K562 (cell line): ENCODE data around the gene FLT1. TPM values are rescaled to one million over a fixed set of nuclear protein-coding genes. Genes with fewer than 3 reads are reported as not detected.

Experiments
- ATAC-seq: fragments of 200-7000 bp; cut with Tn5 transposase; 3 replicates; pipeline ENCODE4 v1.9.1; 2020; ENCODE audit warnings: moderate library complexity
- BruUV-seq: library from RNA; stranded (reverse); fragments of 400-500 nt; replicated peaks from 2 replicates; lab custom pipeline; 2021; lab: Mats Ljungman, UMichigan
- CTCF ChIA-PET: fragments of 300-600 bp; formaldehyde crosslinking; extraction: SDS; loops from one replicate; lab custom pipeline; 2021; ENCODE audit warnings: low intra/inter-chr PET ratio; lab: Yijun Ruan, JAX
- POLR2A ChIA-PET: fragments of 300-600, 350-650 bp; sonication (Branson Sonifier 250); formaldehyde crosslinking; extraction: SDS; loops from one replicate; lab custom pipeline; 2021; ENCODE audit warnings: antibody characterized with exemption, inconsistent platforms; lab: Yijun Ruan, JAX
- DNase-seq, 4 experiments: peaks; one replicate each; pipeline versions ENCODE4 v3.0.0 to v3.0.0-alpha.2; 2011 to 2018; ENCODE audit warnings: low spot score in 3 of 4, mixed read lengths in 3 of 4; ENCODE audit errors: extremely low read depth in 1 of 4
- FAIRE-seq: peaks from 2 replicates; lab custom pipeline; 2011; peaks lifted over from hg19 to GRCh38; lab: Jason Lieb, UNC
- H2AFZ ChIP-seq: 2 replicates; pipeline ENCODE4 v1.6.0; 2011; ENCODE audit warnings: low read depth, low read length, control low read depth, inconsistent platforms
- H3K27ac ChIP-seq: fragments of 200-600 bp; 3 replicates; pipeline ENCODE4 v1.8.0; 2011; ENCODE audit warnings: low read depth, mild to moderate bottlenecking, control low read depth, inconsistent platforms, low read length, moderate library complexity, mixed read lengths; ENCODE audit errors: extremely low read depth
- H3K27me3 ChIP-seq, 2 experiments: fragments of 300-600 bp in 1 of 2; 2 replicates in 1 of 2; 3 replicates in 1 of 2; pipeline versions ENCODE4 v1.6.0 to v1.8.0; 2011; ENCODE audit warnings: inconsistent platforms in 2 of 2, low read length in 2 of 2, mild to moderate bottlenecking in 1 of 2, mixed read lengths in 1 of 2, moderate library complexity in 1 of 2; ENCODE audit not compliant: control insufficient read depth in 2 of 2, insufficient read depth in 2 of 2
- H3K36me3 ChIP-seq: fragments of 300-600 bp; 3 replicates; pipeline ENCODE4 v1.8.0; 2011; ENCODE audit warnings: mild to moderate bottlenecking, low read length, inconsistent platforms; ENCODE audit not compliant: control insufficient read depth, insufficient read depth
- H3K4me1 ChIP-seq, 2 experiments: fragments of 200-600 bp in 1 of 2; replicated peaks in 1 of 2; 2 replicates in 1 of 2; 3 replicates in 1 of 2; pipeline versions ENCODE4 v1.5.1 to v1.8.0; 2011; ENCODE audit warnings: inconsistent platforms in 2 of 2, low read length in 2 of 2, mild to moderate bottlenecking in 1 of 2, mixed read lengths in 1 of 2, moderate library complexity in 1 of 2; ENCODE audit not compliant: control insufficient read depth in 2 of 2, insufficient read depth in 2 of 2
- H3K4me2 ChIP-seq: 2 replicates; pipeline ENCODE4 v1.6.1; 2011; ENCODE audit warnings: low read length, control low read depth, inconsistent platforms, mixed read lengths; ENCODE audit not compliant: insufficient read depth
- H3K4me3 ChIP-seq: fragments of 200-600 bp; sonication (generic), shearing (Covaris generic); 2 replicates; pipeline ENCODE4 v1.5.1; 2016; ENCODE audit warnings: control low read depth, inconsistent platforms
- H3K79me2 ChIP-seq: fragments of 200-600 bp; 3 replicates; pipeline ENCODE4 v1.8.0; 2011; ENCODE audit warnings: low read length, inconsistent platforms; ENCODE audit not compliant: control insufficient read depth, insufficient read depth
- H3K9ac ChIP-seq, 2 experiments: 2 replicates each; pipeline versions ENCODE4 v1.6.0 to v1.6.1; 2011; ENCODE audit warnings: low read depth in 2 of 2, low read length in 2 of 2, control low read depth in 1 of 2, inconsistent platforms in 1 of 2, mild to moderate bottlenecking in 1 of 2, mixed read lengths in 1 of 2; ENCODE audit not compliant: insufficient read depth in 1 of 2
- H3K9me1 ChIP-seq: one replicate; pipeline ENCODE4 v1.6.0; 2011; ENCODE audit warnings: inconsistent platforms, mild to moderate bottlenecking, low read length, moderate library complexity; ENCODE audit not compliant: control insufficient read depth, insufficient read depth
- H3K9me3 ChIP-seq: replicated peaks from 2 replicates; pipeline ENCODE4 v1.5.1; 2011; ENCODE audit warnings: low read depth, low read length, inconsistent platforms; ENCODE audit not compliant: control insufficient read depth, insufficient read depth
- H4K20me1 ChIP-seq: replicated peaks from 2 replicates; pipeline ENCODE4 v1.6.1; 2011; ENCODE audit warnings: low read length, inconsistent platforms, mixed read lengths; ENCODE audit not compliant: control insufficient read depth, insufficient read depth
- CAMTA2 ChIP-seq: fragments of 250-450 bp; sonication (Bioruptor Pico); conservative IDR thresholded peaks from 2 replicates; pipeline ENCODE4 v1.5.1; 2022
- TRIM24 ChIP-seq, 2 experiments: fragments of 450-650 bp; IDR thresholded peaks; 2 replicates each; pipeline ENCODE4 v1.6.1; 2016
- WGBS: fragments of 100-300 bp; shearing (Covaris generic); methylation state at CpG from one replicate; pipeline ENCODE4 v1.1.6; 2016; ENCODE audit warnings: low coverage, mixed read lengths; ENCODE audit not compliant: insufficient coverage; ENCODE audit errors: missing lambda C conversion rate; 5-methylcytosine and 5-hydroxymethylcytosine counted together
- in situ Hi-C: fragments of 300-500 bp; cut with MboI; formaldehyde crosslinking; loops from 4 replicates; pipeline ENCODE4 v1.15.0; 2018; ENCODE audit warnings: inconsistent platforms, mixed read lengths
- intact Hi-C: fragments of 100-400 bp; cut with micrococcal nuclease; formaldehyde crosslinking; loops from 2 replicates; pipeline ENCODE4 v1.14.2; 2022
- polyA plus RNA-seq, 8 experiments: library from polyadenylated mRNA; depleted of rRNA in 4 of 8; stranded (reverse) in 5 of 8; unstranded in 3 of 8; fragments of >200 nt; fragmentation: Nextera tagmentation in 2 of 8; fragmentation: Illumina TruSeq in 1 of 8; extraction: Ambion mirVana in 2 of 8; extraction: Trizol in 1 of 8; gene quantifications; 2 replicates each; pipeline versions ENCODE4 v1.2.1 to v1.2.3, GENCODE V29; 2011 to 2014; ENCODE audit warnings: inconsistent platforms in 1 of 8, missing spikeins in 1 of 8
- total RNA-seq, 7 experiments: library from RNA; depleted of rRNA in 6 of 7; stranded (reverse); fragments of >200 nt in 6 of 7; fragmentation: Illumina TruSeq in 2 of 7; extraction: Trizol in 2 of 7; gene quantifications; 2 replicates each; pipeline versions ENCODE4 v1.2.1 to v1.2.3, GENCODE V29; 2011 to 2021; ENCODE audit warnings: low replicate concordance in 1 of 7
- TF ChIP-seq, protein P1 (sequence below): sonication (generic); formaldehyde crosslinking; IDR thresholded peaks from 2 replicates; pipeline ENCODE4 v1.8.1; 2023; ENCODE audit warnings: mild to moderate bottlenecking, missing genetic modification reagents
- TF ChIP-seq, protein P2 (sequence below): fragments of 450-650 bp; formaldehyde crosslinking; IDR thresholded peaks from 2 replicates; pipeline ENCODE4 v1.4.0; 2020; ENCODE audit warnings: mild to moderate bottlenecking, moderate library complexity

The FLT1 gene
- total and polyA plus RNA-seq, 9 of the 15 experiments (the other 6 are each of a cell fraction or from before 2014, with no cell fraction given) = 0.01 to 2.0 (median 0.22) TPM

- no peaks in the 10 kb centered on the region for H3K9me1 ChIP-seq
- H4K20me1 ChIP-seq = no peaks in the 10 kb centered on the region
- DNase-seq (no peak), ATAC-seq (no peak), FAIRE-seq (no peak)
- H3K36me3 ChIP-seq = peaks cover 5% of the 10 kb centered on the region; the same call in 2 of the 3 replicates
- no peak overlapping the region for H3K4me3 ChIP-seq
- H3K9me3 ChIP-seq = no peaks in the 10 kb centered on the region
- POLR2A ChIA-PET = no interaction called here
- WGBS = 92% methylated on average over 7 of the region's 10 CpGs
- in situ Hi-C loops (no loop called here), intact Hi-C loops (no loop called here)
- no peak overlapping the region for H3K4me2 ChIP-seq
- no peak for TF ChIP-seq TRIM24 (IDR thresholded peaks at IDR 0.05)
- no peak for TF ChIP-seq CAMTA2 (CRISPR knock-in tag)
- TF ChIP-seq, protein P1, sequence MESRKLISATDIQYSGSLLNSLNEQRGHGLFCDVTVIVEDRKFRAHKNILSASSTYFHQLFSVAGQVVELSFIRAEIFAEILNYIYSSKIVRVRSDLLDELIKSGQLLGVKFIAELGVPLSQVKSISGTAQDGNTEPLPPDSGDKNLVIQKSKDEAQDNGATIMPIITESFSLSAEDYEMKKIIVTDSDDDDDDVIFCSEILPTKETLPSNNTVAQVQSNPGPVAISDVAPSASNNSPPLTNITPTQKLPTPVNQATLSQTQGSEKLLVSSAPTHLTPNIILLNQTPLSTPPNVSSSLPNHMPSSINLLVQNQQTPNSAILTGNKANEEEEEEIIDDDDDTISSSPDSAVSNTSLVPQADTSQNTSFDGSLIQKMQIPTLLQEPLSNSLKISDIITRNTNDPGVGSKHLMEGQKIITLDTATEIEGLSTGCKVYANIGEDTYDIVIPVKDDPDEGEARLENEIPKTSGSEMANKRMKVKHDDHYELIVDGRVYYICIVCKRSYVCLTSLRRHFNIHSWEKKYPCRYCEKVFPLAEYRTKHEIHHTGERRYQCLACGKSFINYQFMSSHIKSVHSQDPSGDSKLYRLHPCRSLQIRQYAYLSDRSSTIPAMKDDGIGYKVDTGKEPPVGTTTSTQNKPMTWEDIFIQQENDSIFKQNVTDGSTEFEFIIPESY (CRISPR knock-in tag) = 0 out of 2 replicates have a peak, but pooled peaks have one; percentile 50
- TF ChIP-seq, protein P2, sequence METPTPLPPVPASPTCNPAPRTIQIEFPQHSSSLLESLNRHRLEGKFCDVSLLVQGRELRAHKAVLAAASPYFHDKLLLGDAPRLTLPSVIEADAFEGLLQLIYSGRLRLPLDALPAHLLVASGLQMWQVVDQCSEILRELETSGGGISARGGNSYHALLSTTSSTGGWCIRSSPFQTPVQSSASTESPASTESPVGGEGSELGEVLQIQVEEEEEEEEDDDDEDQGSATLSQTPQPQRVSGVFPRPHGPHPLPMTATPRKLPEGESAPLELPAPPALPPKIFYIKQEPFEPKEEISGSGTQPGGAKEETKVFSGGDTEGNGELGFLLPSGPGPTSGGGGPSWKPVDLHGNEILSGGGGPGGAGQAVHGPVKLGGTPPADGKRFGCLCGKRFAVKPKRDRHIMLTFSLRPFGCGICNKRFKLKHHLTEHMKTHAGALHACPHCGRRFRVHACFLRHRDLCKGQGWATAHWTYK (CRISPR knock-in tag) = no peak
- H3K79me2 ChIP-seq = peaks cover 7% of the 10 kb centered on the region; the same call in 2 of the 3 replicates
- no peak overlapping the region for H3K9ac ChIP-seq
- H2AFZ ChIP-seq = no peak overlapping the region
- no peaks in the 10 kb centered on the region for H3K27me3 ChIP-seq
- no peaks in the 10 kb centered on the region; a peak in 1 of 5 replicates for H3K4me1 ChIP-seq
- H3K27ac ChIP-seq = no peak overlapping the region
- BruUV-seq = no TSS peak
- CTCF ChIA-PET = no interaction called here
Observed at GRCh38 chr13:28250542-28250941, 244.4 kb downstream of the FLT1 start.

Other genes with a start within 250 kb of the FLT1 start
- 69.2 and 75.2 TPM in 2 replicates for gene POMP, start 164.0 kb upstream of the FLT1 start, total RNA-seq (2014; rRNA removed)
- gene POMP, start 164.0 kb upstream of the FLT1 start, total RNA-seq (2014; rRNA removed; fragmentation: Illumina TruSeq; extraction: Trizol) = 143 and 170 TPM in 2 replicates
- 117 and 127 TPM in 2 replicates for gene POMP, start 164.0 kb upstream of the FLT1 start, total RNA-seq (2015; rRNA removed; fragmentation: Illumina TruSeq; extraction: Trizol)
- 116 and 120 TPM in 2 replicates for gene POMP, start 164.0 kb upstream of the FLT1 start, total RNA-seq (2021)
- 74.5 and 114 TPM in 2 replicates for gene POMP, start 164.0 kb upstream of the FLT1 start, polyA plus RNA-seq (2011; rRNA removed)
- gene POMP, start 164.0 kb upstream of the FLT1 start, polyA plus RNA-seq (2014; fragmentation: Illumina TruSeq; extraction: Trizol) = 117 and 126 TPM in 2 replicates
- gene POMP, start 164.0 kb upstream of the FLT1 start, polyA plus RNA-seq (2014; fragmentation: Nextera tagmentation; extraction: Ambion mirVana) = 100 to 1,000 TPM; 506 to 647 TPM
- 118 and 126 TPM in 2 replicates for gene POMP, start 164.0 kb upstream of the FLT1 start, polyA plus RNA-seq (2014; rRNA removed)
- 0.54 and 0.61 TPM in 2 replicates for gene SLC46A3, start 223.8 kb upstream of the FLT1 start, total RNA-seq (2014; rRNA removed)
- 0.51 and 0.54 TPM in 2 replicates for gene SLC46A3, start 223.8 kb upstream of the FLT1 start, total RNA-seq (2014; rRNA removed; fragmentation: Illumina TruSeq; extraction: Trizol)
- 0.38 and 0.43 TPM in 2 replicates for gene SLC46A3, start 223.8 kb upstream of the FLT1 start, total RNA-seq (2015; rRNA removed; fragmentation: Illumina TruSeq; extraction: Trizol)
- gene SLC46A3, start 223.8 kb upstream of the FLT1 start, total RNA-seq (2021) = 0.54 and 0.66 TPM in 2 replicates
- 1.2 and 2.6 TPM in 2 replicates for gene SLC46A3, start 223.8 kb upstream of the FLT1 start, polyA plus RNA-seq (2011; rRNA removed)
- 0.32 and 0.58 TPM in 2 replicates for gene SLC46A3, start 223.8 kb upstream of the FLT1 start, polyA plus RNA-seq (2014; fragmentation: Illumina TruSeq; extraction: Trizol)
- gene SLC46A3, start 223.8 kb upstream of the FLT1 start, polyA plus RNA-seq (2014; fragmentation: Nextera tagmentation; extraction: Ambion mirVana) = under 1 TPM; 0.14 to 0.20 TPM
- 0.37 and 0.73 TPM in 2 replicates for gene SLC46A3, start 223.8 kb upstream of the FLT1 start, polyA plus RNA-seq (2014; rRNA removed)